A549 (cell line): ENCODE data around the gene BCDIN3D. TPM values are rescaled to one million over a fixed set of nuclear protein-coding genes. Genes with fewer than 3 reads are reported as not detected.

Experiments
- ATAC-seq, 2 experiments: fragments of 200-7000 bp in 1 of 2; fragments of >200 bp in 1 of 2; cut with Nextera tagmentation in 1 of 2; cut with Tn5 transposase in 1 of 2; 3 replicates each; pipeline versions ENCODE4 v1.8.0 to v1.9.1; 2018 to 2020; ENCODE audit warnings: mild to moderate bottlenecking in 1 of 2, moderate library complexity in 1 of 2
- CTCF ChIA-PET: fragments of 300-600 bp; sonication (Branson Sonifier 250); formaldehyde crosslinking; extraction: SDS; loops from one replicate; lab custom pipeline; 2021; ENCODE audit warnings: antibody characterized with exemption, inconsistent platforms; lab: Yijun Ruan, JAX
- POLR2A ChIA-PET: fragments of 350-600 bp; formaldehyde crosslinking; extraction: SDS; loops from one replicate; lab custom pipeline; 2021; ENCODE audit warnings: antibody characterized with exemption, inconsistent platforms; lab: Yijun Ruan, JAX
- DNase-seq, 2 experiments: peaks; one replicate each; pipeline versions ENCODE4 v3.0.0 to v3.0.0-alpha.2; 2011 to 2016; ENCODE audit warnings: low read depth in 1 of 2, low spot score in 1 of 2
- FAIRE-seq: peaks from 2 replicates; lab custom pipeline; 2011; peaks lifted over from hg19 to GRCh38; lab: Jason Lieb, UNC
- H3K27ac ChIP-seq, 2 experiments: fragments of >200 bp; sonication (Bioruptor Twin); formaldehyde crosslinking; 3 replicates each; pipeline ENCODE4 v1.5.1; 2016 to 2017
- H3K4me1 ChIP-seq: fragments of >200 bp; sonication (Bioruptor Twin); formaldehyde crosslinking; 3 replicates; pipeline ENCODE4 v1.6.1; 2016
- H3K4me2 ChIP-seq: fragments of >200 bp; sonication (Bioruptor Twin); formaldehyde crosslinking; 3 replicates; pipeline ENCODE4 v1.6.1; 2016
- H3K4me3 ChIP-seq: fragments of >200 bp; sonication (Bioruptor Twin); formaldehyde crosslinking; 3 replicates; pipeline ENCODE4 v1.5.1; 2016
- H3K9me3 ChIP-seq: fragments of >200 bp; sonication (Bioruptor Twin); formaldehyde crosslinking; 3 replicates; pipeline ENCODE4 v1.6.1; 2016
- BCL3 ChIP-seq: fragments of >200 bp; sonication (Bioruptor Twin); formaldehyde crosslinking; IDR thresholded peaks from 3 replicates; pipeline ENCODE4 v1.6.1; 2016
- BHLHE40 ChIP-seq: IDR thresholded peaks from 2 replicates; pipeline ENCODE4 v1.6.1; 2012; ENCODE audit warnings: low read depth, low read length, inconsistent platforms
- CBX2 ChIP-seq: fragments of 200-600 bp; sonication (generic); IDR thresholded peaks from 2 replicates; pipeline ENCODE4 v1.6.1; 2016; ENCODE audit warnings: low read depth, mild to moderate bottlenecking, borderline replicate concordance
- CBX8 ChIP-seq: fragments of 200-600 bp; sonication (generic); IDR thresholded peaks from 2 replicates; pipeline ENCODE4 v1.6.1; 2016
- CHD4 ChIP-seq: fragments of 200-600 bp; sonication (generic); IDR thresholded peaks from 2 replicates; pipeline ENCODE4 v1.6.1; 2016; ENCODE audit warnings: antibody characterized with exemption, mild to moderate bottlenecking, borderline replicate concordance
- CTCF ChIP-seq: fragments of >200 bp; sonication (Bioruptor Twin); formaldehyde crosslinking; IDR thresholded peaks from 3 replicates; pipeline ENCODE4 v1.5.1; 2016
- EHF ChIP-seq: fragments of 250-450 bp; sonication (Bioruptor Pico); IDR thresholded peaks from 2 replicates; pipeline ENCODE4 v1.5.0; 2020; ENCODE audit warnings: mild to moderate bottlenecking
- EHMT2 ChIP-seq: fragments of 200-600 bp; sonication (generic); IDR thresholded peaks from 2 replicates; pipeline ENCODE4 v1.6.1; 2016; ENCODE audit warnings: antibody characterized with exemption, low read depth, mild to moderate bottlenecking, moderate library complexity
- ESRRA ChIP-seq: fragments of 150-350 bp; IDR thresholded peaks from 2 replicates; pipeline ENCODE4 v1.6.1; 2014; ENCODE audit warnings: mild to moderate bottlenecking, low read length, borderline replicate concordance
- FOSB ChIP-seq: fragments of 250-450 bp; sonication (Bioruptor Pico); IDR thresholded peaks from 2 replicates; pipeline ENCODE4 v1.5.0; 2020; ENCODE audit warnings: mild to moderate bottlenecking, moderate library complexity
- FOSL2 ChIP-seq, 2 experiments: fragments of 450-650 bp in 1 of 2; fragments of >200 bp in 1 of 2; sonication (Bioruptor Twin) in 1 of 2; formaldehyde crosslinking; IDR thresholded peaks; 2 replicates each; pipeline versions ENCODE4 v1.5.0 to v1.6.1; 2016 to 2020; ENCODE audit warnings: mild to moderate bottlenecking in 1 of 2, moderate library complexity in 1 of 2
- FOXS1 ChIP-seq: fragments of 250-450 bp; sonication (Bioruptor Pico); IDR thresholded peaks from 2 replicates; pipeline ENCODE4 v1.5.0; 2020; ENCODE audit warnings: mild to moderate bottlenecking, moderate library complexity
- GATA3 ChIP-seq: IDR thresholded peaks from 2 replicates; pipeline ENCODE4 v1.6.1; 2012; ENCODE audit warnings: borderline replicate concordance
- HES2 ChIP-seq: fragments of >200 bp; sonication (Bioruptor Twin); formaldehyde crosslinking; IDR thresholded peaks from 2 replicates; pipeline ENCODE4 v1.6.1; 2016
- HOXA7 ChIP-seq: fragments of 250-450 bp; sonication (Bioruptor Pico); IDR thresholded peaks from 2 replicates; pipeline ENCODE4 v1.5.0; 2020; ENCODE audit warnings: mild to moderate bottlenecking, moderate library complexity
- MAFK ChIP-seq: fragments of 450-650 bp; IDR thresholded peaks from 2 replicates; pipeline ENCODE4 v1.6.1; 2014; ENCODE audit not compliant: partially characterized antibody
- MAX ChIP-seq: IDR thresholded peaks from 2 replicates; pipeline ENCODE4 v1.6.1; 2012
- MAZ ChIP-seq: fragments of 150-350 bp; IDR thresholded peaks from 2 replicates; pipeline ENCODE4 v1.6.1; 2014; ENCODE audit warnings: antibody characterized with exemption, low read depth, low read length, borderline replicate concordance
- MYC ChIP-seq: IDR thresholded peaks from 2 replicates; pipeline ENCODE4 v1.6.1; 2012; ENCODE audit warnings: mild to moderate bottlenecking, inconsistent platforms, low read length, improper control_type of control experiment, borderline replicate concordance
- NFE2L2 ChIP-seq: fragments of 150-350 bp; conservative IDR thresholded peaks from 2 replicates; pipeline ENCODE4 v1.6.1; 2014; ENCODE audit warnings: low read length
- POLR2A ChIP-seq: IDR thresholded peaks from 2 replicates; pipeline ENCODE4 v1.6.1; 2012; ENCODE audit warnings: mild to moderate bottlenecking, low read length
- POLR2AphosphoS2 ChIP-seq: conservative IDR thresholded peaks from 2 replicates; pipeline ENCODE4 v1.6.1; 2012; ENCODE audit warnings: low read length, improper control_type of control experiment, inconsistent platforms
- RCOR1 ChIP-seq: fragments of 150-350 bp; IDR thresholded peaks from 2 replicates; pipeline ENCODE4 v1.6.1; 2014; ENCODE audit warnings: antibody characterized with exemption, low read length, low read depth
- SMC3 ChIP-seq: fragments of >200 bp; sonication (Bioruptor Twin); formaldehyde crosslinking; IDR thresholded peaks from 3 replicates; pipeline ENCODE4 v1.6.1; 2018; ENCODE audit warnings: inconsistent platforms
- TP53 ChIP-seq: fragments of 250-450 bp; sonication (Bioruptor Pico); IDR thresholded peaks from 2 replicates; pipeline ENCODE4 v1.5.0; 2021; ENCODE audit warnings: mild to moderate bottlenecking, moderate library complexity
- WGBS: methylation state at CpG from one replicate; pipeline ENCODE4 v1.1.6; 2017; ENCODE audit errors: missing lambda C conversion rate; 5-methylcytosine and 5-hydroxymethylcytosine counted together
- polyA plus RNA-seq, 4 experiments: library from polyadenylated mRNA; depleted of rRNA in 3 of 4; stranded (reverse); fragments of >200 nt; fragmentation: RNase III in 1 of 4; extraction: RNeasy Plus Mini Kit Qiagen cat#74134 plus additional on column Dnase treatment in 1 of 4; gene quantifications; 2 replicates in 3 of 4; 3 replicates in 1 of 4; pipeline ENCODE4 v1.2.3, GENCODE V29; 2011 to 2017
- TF ChIP-seq, protein P1 (sequence below): IDR thresholded peaks from 2 replicates; pipeline ENCODE4 v1.6.1; 2012
- TF ChIP-seq, protein P2 (sequence below): fragments of 200-600 bp; sonication (generic); IDR thresholded peaks from 2 replicates; pipeline ENCODE4 v1.6.1; 2016; ENCODE audit warnings: antibody characterized with exemption, mild to moderate bottlenecking, moderate library complexity

The BCDIN3D gene
- polyA plus RNA-seq, 2 of the 4 experiments (the other 2 are of a cell fraction): 4.2 to 5.8 TPM

DNA sequence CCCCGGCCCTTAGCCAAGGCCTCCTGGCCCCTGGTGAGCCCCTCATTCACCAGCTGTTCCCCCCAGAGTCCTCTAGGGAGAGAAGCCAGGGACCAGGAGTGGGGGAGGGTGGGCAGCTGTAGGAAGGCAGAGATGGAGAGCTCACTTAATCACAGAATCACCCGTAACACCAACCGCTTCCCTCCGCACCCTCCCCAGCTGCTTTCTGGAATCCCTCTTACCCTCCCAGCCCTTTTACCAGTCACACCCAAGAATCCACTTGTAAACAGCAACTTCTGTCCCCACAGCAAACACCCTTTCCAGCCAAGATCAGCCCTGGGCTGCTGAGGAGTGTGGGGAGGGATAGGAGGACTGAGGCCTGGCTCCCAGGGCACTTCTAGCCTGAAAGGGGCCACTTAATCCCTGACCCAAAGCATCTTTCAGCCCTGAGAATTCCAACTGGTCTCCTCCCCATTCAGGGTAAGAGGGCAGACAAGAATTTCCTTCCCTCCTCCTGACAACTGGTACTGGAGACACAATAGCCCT, 33.5 kb downstream of the BCDIN3D start:
- 97% methylated on average over 4 of the region's 4 CpGs for WGBS
- no peak overlapping the region for H3K27ac ChIP-seq
- TF ChIP-seq MAX: no peak
- no peak for TF ChIP-seq CTCF
- TF ChIP-seq EHF (CRISPR knock-in tag): no peak
- TF ChIP-seq BCL3: no peak
- no peak for TF ChIP-seq CBX8
- no peak for TF ChIP-seq MYC
- TF ChIP-seq POLR2AphosphoS2: no peak
- no peak for TF ChIP-seq HES2
- TF ChIP-seq ESRRA: no peak
- TF ChIP-seq CHD4: no peak
- TF ChIP-seq NFE2L2: no peak
- TF ChIP-seq FOXS1 (CRISPR knock-in tag): no peak
- TF ChIP-seq, all 56 proteins: peak for 0
- DNase-seq: no peak
- FAIRE-seq: no peak
- ChIA-PET POLR2A (interaction anchor here (1.0 kb wide), 1 partner anchor 19 kb away, joined by 3 read pairs; the partner anchor contains the start of gene NCKAP5L), CTCF (interaction anchor here (1.0 to 1.9 kb wide), 5 partner anchors 30 to 246 kb away, joined by 3 to 9 read pairs (median 4); no protein-coding TSS in a partner anchor)
- no peak for ATAC-seq
- Histone ChIP-seq H3K9me3 (no peaks in the 10 kb centered on the region), H3K4me1 (no peaks in the 10 kb centered on the region), H3K4me2 (no peak overlapping the region), H3K4me3 (no peak overlapping the region)

DNA sequence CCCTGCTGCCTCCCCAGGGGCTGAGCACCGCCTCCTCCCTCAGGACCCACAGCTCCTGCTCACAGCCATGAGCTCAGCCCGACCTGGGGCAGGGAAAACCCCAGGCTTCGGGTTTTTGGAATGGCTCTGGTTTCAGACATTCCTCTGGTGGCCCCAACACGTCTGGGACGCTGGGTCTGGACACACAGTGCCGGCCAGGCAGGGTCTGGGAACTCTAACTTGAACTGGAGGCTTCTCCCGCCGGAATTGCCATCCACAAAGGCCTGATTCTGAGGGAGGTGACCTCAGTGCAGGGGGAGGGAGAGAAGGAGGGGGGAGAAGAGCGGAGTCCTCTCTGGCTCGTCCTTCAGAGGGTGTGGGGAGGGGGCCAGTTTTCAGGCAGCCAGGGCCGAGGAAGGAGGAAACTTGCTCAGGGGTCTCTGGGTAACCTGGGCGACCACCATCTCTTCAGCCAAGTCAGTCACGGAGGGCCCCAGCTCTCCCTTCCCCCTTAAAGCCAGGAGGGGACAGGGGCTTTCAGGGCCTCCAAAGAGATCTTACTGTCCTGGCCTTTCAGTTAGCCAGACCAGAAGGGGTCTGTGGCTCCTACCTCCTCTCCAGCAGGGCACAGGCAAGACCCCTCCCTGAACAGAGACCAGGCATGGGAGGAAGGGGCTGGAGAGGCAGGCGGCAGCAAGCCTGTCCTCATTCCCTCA, 34.1 kb downstream of the BCDIN3D start:
- Histone ChIP-seq H3K4me3 (no peak overlapping the region), H3K4me1 (no peaks in the 10 kb centered on the region), H3K9me3 (no peaks in the 10 kb centered on the region), H3K27ac (no peak overlapping the region), H3K4me2 (no peak overlapping the region)
- WGBS: 71% methylated on average over 8 of the region's 14 CpGs
- ChIA-PET POLR2A (interaction anchor here (1.0 kb wide), 1 partner anchor 20 kb away, joined by 3 read pairs; the partner anchor contains the start of gene NCKAP5L), CTCF (interaction anchor here (1.0 to 1.9 kb wide), 5 partner anchors 30 to 247 kb away, joined by 3 to 9 read pairs (median 4); no protein-coding TSS in a partner anchor)
- FAIRE-seq (no peak), ATAC-seq (no peak), DNase-seq (no peak)
- no peak for TF ChIP-seq MAZ
- TF ChIP-seq HOXA7 (CRISPR knock-in tag): no peak
- no peak for TF ChIP-seq TP53
- TF ChIP-seq BHLHE40: no peak
- no peak for TF ChIP-seq RCOR1
- TF ChIP-seq, protein P1, sequence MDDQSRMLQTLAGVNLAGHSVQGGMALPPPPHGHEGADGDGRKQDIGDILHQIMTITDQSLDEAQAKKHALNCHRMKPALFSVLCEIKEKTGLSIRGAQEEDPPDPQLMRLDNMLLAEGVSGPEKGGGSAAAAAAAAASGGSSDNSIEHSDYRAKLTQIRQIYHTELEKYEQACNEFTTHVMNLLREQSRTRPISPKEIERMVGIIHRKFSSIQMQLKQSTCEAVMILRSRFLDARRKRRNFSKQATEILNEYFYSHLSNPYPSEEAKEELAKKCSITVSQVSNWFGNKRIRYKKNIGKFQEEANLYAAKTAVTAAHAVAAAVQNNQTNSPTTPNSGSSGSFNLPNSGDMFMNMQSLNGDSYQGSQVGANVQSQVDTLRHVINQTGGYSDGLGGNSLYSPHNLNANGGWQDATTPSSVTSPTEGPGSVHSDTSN: no peak
- TF ChIP-seq POLR2AphosphoS2: no peak
- TF ChIP-seq MAFK: no peak
- no peak for TF ChIP-seq FOSL2 (IDR thresholded peaks at IDR 0.05)
- no peak for TF ChIP-seq FOSL2 (CRISPR knock-in tag; IDR thresholded peaks at IDR 0.05)
- TF ChIP-seq FOSB (CRISPR knock-in tag): no peak
- TF ChIP-seq, protein P2, sequence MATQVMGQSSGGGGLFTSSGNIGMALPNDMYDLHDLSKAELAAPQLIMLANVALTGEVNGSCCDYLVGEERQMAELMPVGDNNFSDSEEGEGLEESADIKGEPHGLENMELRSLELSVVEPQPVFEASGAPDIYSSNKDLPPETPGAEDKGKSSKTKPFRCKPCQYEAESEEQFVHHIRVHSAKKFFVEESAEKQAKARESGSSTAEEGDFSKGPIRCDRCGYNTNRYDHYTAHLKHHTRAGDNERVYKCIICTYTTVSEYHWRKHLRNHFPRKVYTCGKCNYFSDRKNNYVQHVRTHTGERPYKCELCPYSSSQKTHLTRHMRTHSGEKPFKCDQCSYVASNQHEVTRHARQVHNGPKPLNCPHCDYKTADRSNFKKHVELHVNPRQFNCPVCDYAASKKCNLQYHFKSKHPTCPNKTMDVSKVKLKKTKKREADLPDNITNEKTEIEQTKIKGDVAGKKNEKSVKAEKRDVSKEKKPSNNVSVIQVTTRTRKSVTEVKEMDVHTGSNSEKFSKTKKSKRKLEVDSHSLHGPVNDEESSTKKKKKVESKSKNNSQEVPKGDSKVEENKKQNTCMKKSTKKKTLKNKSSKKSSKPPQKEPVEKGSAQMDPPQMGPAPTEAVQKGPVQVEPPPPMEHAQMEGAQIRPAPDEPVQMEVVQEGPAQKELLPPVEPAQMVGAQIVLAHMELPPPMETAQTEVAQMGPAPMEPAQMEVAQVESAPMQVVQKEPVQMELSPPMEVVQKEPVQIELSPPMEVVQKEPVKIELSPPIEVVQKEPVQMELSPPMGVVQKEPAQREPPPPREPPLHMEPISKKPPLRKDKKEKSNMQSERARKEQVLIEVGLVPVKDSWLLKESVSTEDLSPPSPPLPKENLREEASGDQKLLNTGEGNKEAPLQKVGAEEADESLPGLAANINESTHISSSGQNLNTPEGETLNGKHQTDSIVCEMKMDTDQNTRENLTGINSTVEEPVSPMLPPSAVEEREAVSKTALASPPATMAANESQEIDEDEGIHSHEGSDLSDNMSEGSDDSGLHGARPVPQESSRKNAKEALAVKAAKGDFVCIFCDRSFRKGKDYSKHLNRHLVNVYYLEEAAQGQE: no peak
- TF ChIP-seq ESRRA: no peak
- no peak for TF ChIP-seq GATA3
- TF ChIP-seq SMC3: no peak
- no peak for TF ChIP-seq POLR2A
- TF ChIP-seq EHMT2: no peak
- TF ChIP-seq FOXS1 (CRISPR knock-in tag): no peak
- TF ChIP-seq CBX2: no peak
